B cell (primary cell): Measurements from ENCODE around the gene CDKAL1. TPM values are rescaled to one million over a fixed set of nuclear protein-coding genes. Genes with fewer than 3 reads are reported as not detected.

Source experiments
- ATAC-seq: fragments of 200-7000 bp; cut with Tn5 transposase; one replicate; pipeline ENCODE4 v1.10.0; 2021; ENCODE audit warnings: low read depth, mild to moderate bottlenecking, moderate number of reproducible peaks, moderate library complexity
- CTCF ChIA-PET: fragments of 350-600 bp; sonication (Branson Sonifier 250); formaldehyde crosslinking; loops from one replicate; lab custom pipeline; 2021; ENCODE audit warnings: antibody characterized with exemption, inconsistent platforms; lab: Charles Lee
- POLR2A ChIA-PET: fragments of 350-600 bp; sonication (Branson Sonifier 250); formaldehyde crosslinking; loops from one replicate; lab custom pipeline; 2021; ENCODE audit warnings: antibody characterized with exemption; lab: Charles Lee
- DNase-seq: peaks from one replicate; pipeline ENCODE4 v3.0.0; 2013
- H2AFZ ChIP-seq: 2 replicates; pipeline ENCODE4 v1.6.1; 2012; ENCODE audit warnings: mild to moderate bottlenecking, low read depth, low read length; ENCODE audit not compliant: insufficient read depth, poor library complexity, severe bottlenecking
- H3K27ac ChIP-seq, 2 donors: 1 replicate in 1 of 2; 2 replicates in 1 of 2; pipeline ENCODE4 v1.5.1; 2012 to 2013; ENCODE audit warnings: low read length in 2 of 2, mild to moderate bottlenecking in 2 of 2, moderate library complexity in 1 of 2
- H3K27me3 ChIP-seq, 4 experiments: fragments of 200-600 bp in 1 of 4; sonication (generic) in 1 of 4; replicated peaks in 1 of 4; 1 replicate in 2 of 4; 2 replicates in 2 of 4; pipeline versions ENCODE4 v1.6.1 to v1.7.0; 2013 to 2016; ENCODE audit warnings: low read length in 3 of 4, mild to moderate bottlenecking in 2 of 4, mixed read lengths in 1 of 4, moderate library complexity in 1 of 4; ENCODE audit not compliant: insufficient read depth in 4 of 4, control insufficient read depth in 3 of 4; ENCODE audit errors: control extremely low read depth in 1 of 4
- H3K36me3 ChIP-seq, 2 experiments: replicated peaks in 1 of 2; 1 replicate in 1 of 2; 2 replicates in 1 of 2; pipeline versions ENCODE4 v1.6.1 to v1.7.1; 2013; ENCODE audit warnings: low read length in 1 of 2; ENCODE audit not compliant: insufficient read depth in 2 of 2, control insufficient read depth in 1 of 2; ENCODE audit errors: control extremely low read depth in 1 of 2, extremely low read depth in 1 of 2
- H3K4me1 ChIP-seq, 2 donors: fragments of 200-600 bp in 1 of 2; sonication (generic) in 1 of 2; 1 replicate in 1 of 2; 2 replicates in 1 of 2; pipeline versions ENCODE4 v1.5.1 to v1.6.1; 2013 to 2017; ENCODE audit warnings: low read length in 2 of 2; ENCODE audit not compliant: control insufficient read depth in 2 of 2, insufficient read depth in 2 of 2
- H3K4me2 ChIP-seq: replicated peaks from 2 replicates; pipeline ENCODE3; 2012; ENCODE audit warnings: mild to moderate bottlenecking, low read depth, low read length; ENCODE audit not compliant: poor library complexity, severe bottlenecking
- H3K4me3 ChIP-seq, 5 experiments: fragments of 200-600 bp in 1 of 5; sonication (generic) in 1 of 5; 1 replicate in 3 of 5; 2 replicates in 2 of 5; pipeline versions ENCODE4 v1.5.1 to v1.7.0; 2011 to 2016; ENCODE audit warnings: low read length in 4 of 5, mild to moderate bottlenecking in 4 of 5, low read depth in 2 of 5, control low read depth in 1 of 5, moderate library complexity in 1 of 5; ENCODE audit not compliant: insufficient read depth in 1 of 5; ENCODE audit errors: control extremely low read depth in 1 of 5, extremely low read depth in 1 of 5
- H3K79me2 ChIP-seq: fragments of 200-600 bp; sonication (generic); one replicate; pipeline ENCODE4 v1.6.0; 2016; ENCODE audit warnings: low read length; ENCODE audit not compliant: control insufficient read depth, insufficient read depth
- H3K9ac ChIP-seq: fragments of 200-600 bp; sonication (generic); 2 replicates; pipeline ENCODE4 v1.6.1; 2017; ENCODE audit warnings: mild to moderate bottlenecking, low read length, moderate library complexity
- H3K9me3 ChIP-seq, 3 donors: one replicate each; pipeline versions ENCODE4 v1.6.1 to v1.7.1; 2013; ENCODE audit warnings: low read length in 2 of 3; ENCODE audit not compliant: control insufficient read depth in 2 of 3, insufficient read depth in 1 of 3; ENCODE audit errors: control extremely low read depth in 1 of 3
- H4K20me1 ChIP-seq: 2 replicates; pipeline ENCODE4 v1.6.0; 2012; ENCODE audit warnings: mild to moderate bottlenecking, low read length; ENCODE audit not compliant: insufficient read depth, control insufficient read depth, poor library complexity, severe bottlenecking
- H3K27ac Mint-ChIP-seq: one replicate; pipeline ENCODE4 v1.8.0; 2021; ENCODE audit warnings: mixed read lengths
- H3K27me3 Mint-ChIP-seq: one replicate; pipeline ENCODE4 v1.8.0; 2021; ENCODE audit warnings: mixed read lengths
- H3K4me1 Mint-ChIP-seq: one replicate; pipeline ENCODE4 v1.8.0; 2021; ENCODE audit warnings: mixed read lengths
- H3K4me3 Mint-ChIP-seq: one replicate; pipeline ENCODE4 v1.8.0; 2021; ENCODE audit warnings: mixed read lengths
- H3K9me3 Mint-ChIP-seq: one replicate; pipeline ENCODE4 v1.8.0; 2022; ENCODE audit warnings: mixed read lengths; ENCODE audit not compliant: insufficient read depth
- CTCF ChIP-seq: fragments of 200-600 bp; IDR thresholded peaks from one replicate; pipeline ENCODE4 v1.8.0; 2022; ENCODE audit warnings: antibody characterized with exemption, mild to moderate bottlenecking
- EZH2 ChIP-seq: IDR thresholded peaks from 2 replicates; pipeline ENCODE4 v1.6.1; 2012; ENCODE audit warnings: borderline replicate concordance, low read depth, mild to moderate bottlenecking, moderate library complexity, low read length; ENCODE audit not compliant: insufficient read depth, poor library complexity, severe bottlenecking
- WGBS: methylation state at CpG from one replicate; pipeline ENCODE4 v1.1.5; 2013; ENCODE audit warnings: missing lambda C conversion rate; ENCODE audit not compliant: insufficient coverage; 5-methylcytosine and 5-hydroxymethylcytosine counted together
- intact Hi-C: fragments of 100-400 bp; cut with micrococcal nuclease; formaldehyde crosslinking; loops from one replicate; pipeline ENCODE4 v1.10.0; 2022
- polyA plus RNA-seq: library from polyadenylated mRNA; depleted of rRNA; stranded (reverse); fragments of >200 nt; gene quantifications from 2 replicates; pipeline ENCODE4 v1.2.3, GENCODE V29; 2012
- total RNA-seq, 2 donors: library from RNA; stranded (reverse); fragments of 120-200 nt in 1 of 2; gene quantifications; 1 replicate in 1 of 2; 2 replicates in 1 of 2; pipeline versions ENCODE4 v1.2.3 to v1.2.4, GENCODE V29; 2013 to 2022

The CDKAL1 gene
- total and polyA plus RNA-seq, 2 donors (not counting 1 experiment from before 2014, with no cell fraction given) = 6.1 to 33.3 TPM

DNA sequence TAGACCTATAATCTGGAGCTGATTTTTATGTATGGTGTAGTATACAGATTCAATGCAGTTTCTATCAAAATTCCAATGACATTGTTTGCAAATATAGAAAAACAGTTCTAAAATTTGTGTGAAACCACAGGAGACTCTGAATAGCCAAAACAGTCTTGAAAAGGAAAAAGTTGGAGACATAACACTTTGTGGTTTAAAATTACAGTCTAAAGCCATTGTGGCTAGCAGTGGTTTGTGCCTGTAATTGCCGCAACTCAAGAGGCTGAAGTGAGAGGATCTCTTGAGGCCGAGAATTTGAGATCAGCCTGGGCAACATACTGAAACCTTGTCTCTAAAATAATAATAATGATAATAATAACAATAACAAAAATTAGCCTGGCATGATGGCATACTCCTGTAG lies 213.7 kb downstream of the CDKAL1 start:
- H3K27me3 Mint-ChIP-seq = no peaks in the 10 kb centered on the region
- no peak overlapping the region for H3K27ac Mint-ChIP-seq

More for the DNA sequence above, 213.7 kb downstream of the CDKAL1 start:
- DNase-seq (no peak), ATAC-seq (no peak)
- no peaks in the 10 kb centered on the region for H3K36me3 ChIP-seq
- no CpG with 5 or more reads among the region's 2 CpGs for WGBS
- peaks cover 0 to 4% (median 0%) of the 10 kb centered on the region in 3 donors for H3K9me3 ChIP-seq
- TF ChIP-seq EZH2 (no peak), CTCF (no peak)
- H3K4me3 ChIP-seq = no peak overlapping the region
- no peak overlapping the region for H3K4me2 ChIP-seq
- H3K27me3 ChIP-seq = no peaks in the 10 kb centered on the region
- H2AFZ ChIP-seq = no peak overlapping the region
- no peaks in the 10 kb centered on the region for H3K4me1 ChIP-seq
- no peak overlapping the region for H3K9ac ChIP-seq
- H4K20me1 ChIP-seq = no peaks in the 10 kb centered on the region
- Mint-ChIP-seq H3K4me3 (no peak overlapping the region), H3K9me3 (no peaks in the 10 kb centered on the region), H3K4me1 (no peaks in the 10 kb centered on the region)
- intact Hi-C loops = no loop called here
- CTCF ChIA-PET = no interaction called here
- peaks cover 3% of the 10 kb centered on the region for H3K79me2 ChIP-seq
- H3K27ac ChIP-seq = no peak overlapping the region
- POLR2A ChIA-PET = no interaction called here
